SJSA1 (cell line): Measurements from ENCODE around the gene TRIP4. TPM values are rescaled to one million over a fixed set of nuclear protein-coding genes. Genes with fewer than 3 reads are reported as not detected.
"Not testable (repeated sequence)": the region's sequence is repeated elsewhere in the genome, so short reads cannot be mapped to it uniquely, and the experiment has no call there.

ENCODE experiments used
- DNase-seq, 2 experiments: peaks; one replicate each; pipeline ENCODE4 v3.0.0-alpha.2; 2015 to 2020; ENCODE audit warnings: low spot score in 2 of 2, low read depth in 1 of 2
- H3K27ac ChIP-seq: fragments of 250-450 bp; sonication (Bioruptor Pico); 2 replicates; pipeline ENCODE4 v1.5.1; 2020; ENCODE audit warnings: mild to moderate bottlenecking, moderate library complexity
- H3K27me3 ChIP-seq: fragments of 250-450 bp; sonication (Bioruptor Pico); replicated peaks from 2 replicates; pipeline ENCODE4 v1.5.1; 2020; ENCODE audit warnings: mild to moderate bottlenecking, moderate library complexity
- H3K36me3 ChIP-seq: fragments of 250-450 bp; sonication (Bioruptor Pico); 2 replicates; pipeline ENCODE4 v1.5.1; 2020; ENCODE audit warnings: mild to moderate bottlenecking
- H3K4me1 ChIP-seq: fragments of 250-450 bp; sonication (Bioruptor Pico); replicated peaks from 2 replicates; pipeline ENCODE4 v1.6.1; 2021; ENCODE audit warnings: mild to moderate bottlenecking
- H3K4me3 ChIP-seq: fragments of 250-450 bp; sonication (Bioruptor Pico); 2 replicates; pipeline ENCODE4 v1.5.1; 2020; ENCODE audit warnings: mild to moderate bottlenecking
- H3K9me3 ChIP-seq: fragments of 250-450 bp; sonication (Bioruptor Pico); replicated peaks from 2 replicates; pipeline ENCODE4 v1.5.1; 2020; ENCODE audit warnings: mild to moderate bottlenecking
- total RNA-seq: library from RNA; depleted of rRNA; stranded (reverse); fragments of >200 nt; shearing (Covaris generic); gene quantifications from 2 replicates; pipeline ENCODE4 v1.2.3, GENCODE V29; 2014

Gene TRIP4
- total RNA-seq, 1 experiment from 2014 or later: 14.5 TPM

DNA sequence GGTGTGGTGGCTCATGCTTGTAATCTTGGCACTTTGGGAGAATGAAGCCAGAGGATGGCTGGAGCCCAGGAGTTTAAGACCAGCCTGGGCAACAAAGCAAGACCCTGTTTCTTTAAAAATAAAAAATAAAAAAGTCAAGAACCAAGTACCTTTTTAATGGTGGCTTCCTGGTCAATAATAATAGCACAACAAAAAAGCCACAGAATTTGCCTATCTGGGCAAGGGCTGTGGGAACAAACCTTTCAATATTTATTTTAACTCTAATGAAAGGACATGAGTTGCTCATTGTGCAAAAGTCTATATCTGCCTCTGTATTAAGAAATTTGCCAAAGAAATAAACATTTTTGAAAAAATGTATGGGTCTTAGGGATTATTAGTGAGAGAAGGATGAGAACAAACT lies 74.9 kb downstream of the TRIP4 start:
- Histone ChIP-seq H3K9me3 (no peaks in the 10 kb centered on the region), H3K36me3 (peaks cover 19% of the 10 kb centered on the region), H3K27ac (no peak overlapping the region), H3K27me3 (no peaks in the 10 kb centered on the region), H3K4me3 (no peak overlapping the region), H3K4me1 (peaks cover 21% of the 10 kb centered on the region)
- no peak for DNase-seq

DNA sequence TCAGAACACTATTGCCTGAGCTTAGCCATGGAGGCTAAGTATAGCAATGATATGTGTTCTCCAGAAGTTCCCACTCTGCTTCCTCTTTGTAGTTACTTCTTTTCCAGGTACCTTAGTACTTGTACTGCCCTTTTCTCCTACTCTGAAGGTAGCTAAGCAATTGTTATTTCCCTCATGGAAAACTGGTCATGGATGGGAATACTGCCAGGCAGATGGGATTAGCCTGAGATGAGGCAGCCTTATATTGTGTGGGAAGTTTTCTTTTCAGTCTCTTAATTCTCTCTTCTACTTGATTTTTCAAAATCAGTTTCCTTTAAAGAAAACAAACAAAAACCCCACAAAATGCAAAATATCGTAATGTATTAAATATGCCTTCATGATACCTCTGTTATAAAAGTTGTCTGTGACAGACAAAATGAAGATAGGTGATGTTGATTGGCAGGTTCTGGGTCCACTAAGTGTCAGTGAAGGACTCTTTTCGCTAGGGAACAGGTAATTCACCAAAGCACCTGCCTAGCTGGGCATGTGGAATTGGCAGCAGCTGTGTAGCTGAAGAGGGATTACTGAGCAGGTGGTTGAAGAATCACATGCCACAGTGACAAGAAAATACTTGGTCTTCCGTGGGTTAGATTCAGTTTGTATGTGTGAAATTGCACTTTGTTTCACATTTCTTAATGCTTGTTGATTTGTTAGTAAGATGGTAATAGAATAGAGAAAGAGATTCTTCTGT lies 76.8 kb downstream of the TRIP4 start:
- no peaks in the 10 kb centered on the region for H3K9me3 ChIP-seq
- H3K36me3 ChIP-seq: peaks cover 13% of the 10 kb centered on the region
- H3K27me3 ChIP-seq: no peaks in the 10 kb centered on the region
- peaks cover 21% of the 10 kb centered on the region for H3K4me1 ChIP-seq
- no peak overlapping the region for H3K27ac ChIP-seq
- H3K4me3 ChIP-seq: no peak overlapping the region
- DNase-seq: no peak

DNA sequence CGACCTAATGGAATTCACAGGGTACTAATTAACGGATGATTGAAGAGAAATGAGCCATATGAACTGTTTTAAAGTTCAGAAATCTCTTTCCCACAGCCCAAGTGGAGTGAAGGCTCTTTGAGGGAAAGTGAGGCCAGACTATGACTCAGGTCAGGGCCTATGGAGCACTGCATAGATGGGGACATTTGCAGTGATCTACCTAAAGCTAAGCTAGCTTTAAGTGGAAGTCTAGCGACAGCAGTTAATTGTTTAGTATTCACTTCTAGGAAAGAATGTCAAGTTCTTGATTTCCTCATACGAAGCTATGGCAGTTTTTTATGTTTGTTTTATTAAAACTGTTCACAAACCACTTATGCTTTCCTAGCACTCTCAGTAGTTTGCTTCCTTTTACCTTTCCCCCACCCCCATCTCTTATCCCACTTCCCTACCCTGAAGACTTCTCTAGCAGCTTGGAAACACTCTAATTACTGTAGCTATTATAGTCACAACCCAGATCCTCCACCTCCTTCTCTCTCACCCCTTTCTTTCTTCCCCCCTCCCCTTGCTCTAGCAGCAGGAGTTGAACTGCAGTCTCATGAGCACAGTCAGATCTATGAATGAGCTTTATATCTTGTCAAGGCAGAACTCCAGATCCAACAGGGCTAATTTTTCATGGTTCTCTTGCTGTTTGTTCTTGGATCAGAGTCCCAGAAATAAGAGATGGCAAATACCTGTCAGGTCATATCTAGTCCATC lies 78.9 kb downstream of the TRIP4 start:
- Histone ChIP-seq H3K27me3 (no peaks in the 10 kb centered on the region), H3K4me1 (peaks cover 11% of the 10 kb centered on the region), H3K36me3 (peaks cover 20% of the 10 kb centered on the region), H3K9me3 (no peaks in the 10 kb centered on the region), H3K27ac (no peak overlapping the region), H3K4me3 (no peak overlapping the region)
- DNase-seq: no peak

- no peak overlapping the region for H3K4me3 ChIP-seq
- peaks cover 12% of the 10 kb centered on the region for H3K36me3 ChIP-seq
- no peaks in the 10 kb centered on the region for H3K27me3 ChIP-seq
- H3K9me3 ChIP-seq: no peaks in the 10 kb centered on the region
- DNase-seq: no peak
- no peaks in the 10 kb centered on the region for H3K4me1 ChIP-seq
- no peak overlapping the region for H3K27ac ChIP-seq
Observed at GRCh38 chr15:64472161-64472560, 84.5 kb downstream of the TRIP4 start.

GRCh38 chr15:64474846-64475245 lies 87.2 kb downstream of the TRIP4 start:
- Histone ChIP-seq H3K4me3 (no peak overlapping the region), H3K9me3 (no peaks in the 10 kb centered on the region), H3K27me3 (no peaks in the 10 kb centered on the region), H3K27ac (no peak overlapping the region), H3K4me1 (no peaks in the 10 kb centered on the region), H3K36me3 (peaks cover 11% of the 10 kb centered on the region; the same call in 1 of the 2 replicates)
- DNase-seq: no peak

- H3K4me3 ChIP-seq: no peak overlapping the region
- H3K9me3 ChIP-seq: no peaks in the 10 kb centered on the region
- H3K27ac ChIP-seq: no peak overlapping the region
- DNase-seq: no peak
- no peaks in the 10 kb centered on the region for H3K4me1 ChIP-seq
- peaks cover 3% of the 10 kb centered on the region; the same call in 1 of the 2 replicates for H3K36me3 ChIP-seq
- H3K27me3 ChIP-seq: no peaks in the 10 kb centered on the region
Observed at GRCh38 chr15:64476550-64476949, 88.9 kb downstream of the TRIP4 start.

GRCh38 chr15:64478863-64479262 lies 91.2 kb downstream of the TRIP4 start:
- no peaks in the 10 kb centered on the region for H3K27me3 ChIP-seq
- no peaks in the 10 kb centered on the region for H3K4me1 ChIP-seq
- peaks cover 7% of the 10 kb centered on the region for H3K36me3 ChIP-seq
- no peak overlapping the region for H3K4me3 ChIP-seq
- no peak for DNase-seq
- no peak overlapping the region for H3K27ac ChIP-seq
- H3K9me3 ChIP-seq: no peaks in the 10 kb centered on the region

GRCh38 chr15:64480891-64481290 lies 93.3 kb downstream of the TRIP4 start:
- DNase-seq: no peak
- H3K4me1 ChIP-seq: no peaks in the 10 kb centered on the region
- peaks cover 6% of the 10 kb centered on the region for H3K36me3 ChIP-seq
- no peaks in the 10 kb centered on the region for H3K9me3 ChIP-seq
- no peaks in the 10 kb centered on the region for H3K27me3 ChIP-seq
- H3K4me3 ChIP-seq: no peak overlapping the region
- H3K27ac ChIP-seq: no peak overlapping the region

DNA sequence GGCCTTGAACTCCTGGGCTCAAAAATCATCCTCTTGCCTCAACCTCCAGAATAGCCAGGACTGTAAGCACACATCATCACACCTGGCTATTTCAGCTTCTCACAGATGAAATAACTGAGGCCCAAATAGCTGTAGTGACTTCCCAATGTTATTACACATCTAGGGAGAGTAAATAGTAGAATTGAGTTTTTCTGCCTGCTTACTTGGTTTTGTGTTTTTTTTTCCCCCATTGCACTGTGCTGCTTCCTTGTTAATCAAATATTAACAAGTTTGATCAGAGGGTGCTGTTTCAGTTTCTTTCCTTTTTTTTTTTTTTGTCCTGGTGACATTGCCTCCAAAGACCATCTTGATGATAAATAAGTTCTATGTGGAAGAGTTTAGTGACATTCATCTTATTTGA lies 96.1 kb downstream of the TRIP4 start:
- Histone ChIP-seq H3K4me3 (no peak overlapping the region), H3K9me3 (no peaks in the 10 kb centered on the region)
- DNase-seq: no peak

GRCh38 chr15:64485796-64486195 lies 98.2 kb downstream of the TRIP4 start:
- no peaks in the 10 kb centered on the region for H3K4me1 ChIP-seq
- DNase-seq: no peak
- no peaks in the 10 kb centered on the region for H3K9me3 ChIP-seq
- H3K4me3 ChIP-seq: no peak overlapping the region
- peaks cover 10% of the 10 kb centered on the region; the same call in 1 of the 2 replicates for H3K36me3 ChIP-seq
- H3K27me3 ChIP-seq: no peaks in the 10 kb centered on the region
- no peak overlapping the region for H3K27ac ChIP-seq

More for the DNA sequence above, 96.1 kb downstream of the TRIP4 start:
- Histone ChIP-seq H3K27ac (no peak overlapping the region), H3K4me1 (no peaks in the 10 kb centered on the region), H3K36me3 (peaks cover 10% of the 10 kb centered on the region; the same call in 1 of the 2 replicates), H3K27me3 (no peaks in the 10 kb centered on the region)

GRCh38 chr15:64490598-64491259 lies 103.1 kb downstream of the TRIP4 start:
- DNase-seq: no peak
- Histone ChIP-seq H3K27ac (no peak overlapping the region), H3K9me3 (no peaks in the 10 kb centered on the region), H3K27me3 (no peaks in the 10 kb centered on the region), H3K4me1 (no peaks in the 10 kb centered on the region), H3K4me3 (no peak overlapping the region), H3K36me3 (peaks cover 12% of the 10 kb centered on the region)

DNA sequence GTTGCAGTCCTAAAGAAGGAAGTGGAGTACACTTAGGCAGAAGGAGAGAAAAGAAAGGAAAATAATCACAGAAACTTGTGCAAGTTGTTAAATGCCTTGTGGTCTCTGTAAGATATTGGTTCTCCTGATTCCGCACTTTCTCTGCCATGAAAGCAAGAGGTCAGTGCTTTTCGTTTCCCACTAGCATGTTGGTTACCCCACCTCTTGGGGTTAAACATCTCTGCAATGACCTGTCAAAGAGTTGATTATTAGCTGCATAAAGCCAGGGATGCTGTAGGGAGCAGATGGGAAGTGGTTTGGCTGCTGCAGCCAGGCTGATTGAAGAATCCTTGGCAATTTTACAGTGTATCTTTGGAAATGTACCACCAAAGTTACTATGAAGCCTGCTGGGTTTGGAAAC lies 106.0 kb downstream of the TRIP4 start:
- no peak for DNase-seq
- Histone ChIP-seq H3K4me1 (no peaks in the 10 kb centered on the region), H3K4me3 (no peak overlapping the region), H3K9me3 (no peaks in the 10 kb centered on the region), H3K36me3 (peaks cover 13% of the 10 kb centered on the region), H3K27ac (no peak overlapping the region), H3K27me3 (no peaks in the 10 kb centered on the region)

- H3K27ac ChIP-seq, H3K4me1 ChIP-seq, DNase-seq, H3K27me3 ChIP-seq, H3K9me3 ChIP-seq, H3K4me3 ChIP-seq: not testable (repeated sequence)
- H3K36me3 ChIP-seq: peaks cover 36% of the 10 kb centered on the region
Observed at GRCh38 chr15:64495968-64496367, 108.3 kb downstream of the TRIP4 start.
